GM10248 (cell line): ENCODE data around the gene AIG1.

Experiments
- CTCF ChIA-PET: fragments of 300-600 bp; sonication (Branson Sonifier 250); formaldehyde crosslinking; extraction: SDS; loops from one replicate; lab custom pipeline; 2021; ENCODE audit warnings: antibody characterized with exemption; lab: Yijun Ruan, JAX
- POLR2A ChIA-PET: fragments of 350-650 bp; sonication (Branson Sonifier 250); formaldehyde crosslinking; extraction: SDS; loops from one replicate; lab custom pipeline; 2020; ENCODE audit warnings: antibody characterized with exemption; lab: Yijun Ruan, JAX
- DNase-seq: peaks from one replicate; pipeline ENCODE4 v3.0.0; 2012; ENCODE audit errors: extremely low spot score
- CTCF ChIP-seq: IDR thresholded peaks from 2 replicates; pipeline ENCODE4 v1.5.1; 2012; ENCODE audit warnings: mild to moderate bottlenecking, low read depth; ENCODE audit errors: extremely low read depth, missing control alignments, control extremely low read depth

AIG1 gene

DNA sequence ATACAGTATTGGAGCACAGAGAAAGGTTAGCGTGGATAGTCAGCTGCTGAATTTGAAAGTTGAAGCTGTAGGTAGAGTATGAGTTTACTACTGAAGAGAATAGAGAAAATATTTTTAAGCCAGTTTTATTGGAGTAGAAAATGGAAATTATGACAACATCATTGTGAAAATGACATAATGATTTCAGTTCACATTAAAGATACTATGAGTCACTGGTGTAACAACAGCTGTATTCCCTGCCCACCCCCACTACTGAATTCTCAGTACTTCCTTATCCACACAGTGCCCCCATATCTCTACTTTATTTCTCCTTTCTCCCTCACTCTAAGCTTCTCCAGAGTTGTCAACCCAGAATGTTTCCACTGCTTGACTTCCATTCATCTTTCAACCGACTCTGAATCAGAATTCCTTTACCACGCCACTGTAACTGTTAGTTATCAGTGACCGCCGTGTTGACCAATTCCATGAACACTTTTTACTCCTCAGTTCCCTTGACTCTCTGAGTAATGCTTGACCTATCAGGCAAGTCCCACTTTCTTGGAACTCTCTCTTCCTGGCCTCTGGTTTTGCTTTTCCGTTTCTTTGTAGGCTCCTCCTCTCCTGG lies 139.6 kb downstream of the AIG1 start:
- no peak for DNase-seq
- ChIA-PET CTCF (interaction anchor here (1.4 to 4.2 kb wide), 4 partner anchors 11 to 32 kb away, joined by 3 to 13 read pairs (median 5); no protein-coding TSS in a partner anchor), POLR2A (no interaction called here)
- TF ChIP-seq CTCF: no peak

DNA sequence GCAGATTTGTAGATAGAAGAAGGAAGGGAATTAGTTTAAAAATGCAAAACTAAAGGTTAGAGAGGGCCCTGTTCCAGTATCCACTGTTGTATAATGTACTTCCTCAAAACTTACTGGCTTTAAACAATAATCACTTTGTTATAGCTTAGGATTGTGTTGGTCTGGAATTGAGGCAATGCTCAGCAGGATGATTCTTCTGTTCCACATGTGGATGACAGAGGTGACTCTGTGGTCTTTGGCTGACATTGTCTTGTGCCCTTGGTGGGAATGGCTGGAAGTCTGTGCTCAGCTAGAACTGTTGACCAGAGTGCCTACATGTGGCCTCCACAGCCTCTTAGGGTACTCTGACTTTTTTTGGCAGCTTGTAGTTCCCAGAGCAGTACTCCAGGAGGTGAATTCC lies 143.4 kb downstream of the AIG1 start:
- POLR2A ChIA-PET: no interaction called here
- no peak for DNase-seq
- CTCF ChIA-PET: no interaction called here
- TF ChIP-seq CTCF: no peak

- POLR2A ChIA-PET: interaction anchor here (0.6 kb wide), 1 partner anchor 153 kb away, joined by 5 read pairs; no protein-coding TSS in a partner anchor
- CTCF ChIA-PET: interaction anchor here (1.0 kb wide), 1 partner anchor 51 kb away, joined by 3 read pairs; no protein-coding TSS in a partner anchor
- TF ChIP-seq CTCF: no peak
- no peak for DNase-seq
Observed at GRCh38 chr6:143205131-143205535, 144.4 kb downstream of the AIG1 start.

DNA sequence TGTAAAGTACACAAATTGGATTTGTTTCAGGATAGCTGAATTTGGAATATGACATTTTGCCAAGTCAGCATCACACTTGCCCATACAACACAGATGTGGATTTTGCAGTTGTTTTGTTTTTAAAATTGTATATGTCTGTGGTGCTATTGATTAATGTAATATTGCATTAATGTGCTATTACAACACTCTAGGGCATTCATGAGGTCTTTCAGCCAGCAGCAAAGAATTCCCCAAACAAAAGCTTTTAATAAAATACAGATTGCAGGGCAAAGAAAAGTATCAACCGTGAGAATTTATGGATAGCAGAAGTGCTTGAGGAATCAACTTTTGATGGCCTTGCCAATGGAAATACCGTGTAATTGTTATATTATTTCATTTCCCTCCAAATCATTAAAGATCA lies 144.9 kb downstream of the AIG1 start:
- ChIA-PET CTCF (interaction anchor here (1.0 kb wide), 1 partner anchor 51 kb away, joined by 3 read pairs; no protein-coding TSS in a partner anchor), POLR2A (interaction anchor here (0.6 kb wide), 1 partner anchor 154 kb away, joined by 5 read pairs; no protein-coding TSS in a partner anchor)
- DNase-seq: no peak

DNA sequence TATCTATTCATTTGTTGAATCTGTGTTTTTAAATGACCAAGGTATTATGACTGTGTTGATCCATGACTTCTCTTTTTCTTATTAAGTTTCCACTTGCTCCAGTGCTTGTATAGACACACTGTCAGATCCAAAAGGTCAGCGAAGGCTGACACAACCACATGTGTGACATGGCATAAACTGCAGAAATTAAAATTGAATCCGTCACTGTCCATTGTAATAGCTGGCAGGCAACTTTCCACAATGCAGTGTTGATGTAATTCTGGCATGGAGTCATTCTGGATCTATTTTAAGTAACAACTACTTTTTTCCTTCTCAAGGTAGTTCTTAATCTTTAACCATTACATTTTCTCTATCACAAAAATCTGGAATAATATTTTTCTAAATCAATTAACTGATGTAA lies 145.3 kb downstream of the AIG1 start:
- no peak for TF ChIP-seq CTCF
- POLR2A ChIA-PET: no interaction called here
- DNase-seq: no peak
- CTCF ChIA-PET: interaction anchor here (1.0 kb wide), 1 partner anchor 52 kb away, joined by 3 read pairs; no protein-coding TSS in a partner anchor

More for the DNA sequence above, 144.9 kb downstream of the AIG1 start:
- no peak for TF ChIP-seq CTCF

DNA sequence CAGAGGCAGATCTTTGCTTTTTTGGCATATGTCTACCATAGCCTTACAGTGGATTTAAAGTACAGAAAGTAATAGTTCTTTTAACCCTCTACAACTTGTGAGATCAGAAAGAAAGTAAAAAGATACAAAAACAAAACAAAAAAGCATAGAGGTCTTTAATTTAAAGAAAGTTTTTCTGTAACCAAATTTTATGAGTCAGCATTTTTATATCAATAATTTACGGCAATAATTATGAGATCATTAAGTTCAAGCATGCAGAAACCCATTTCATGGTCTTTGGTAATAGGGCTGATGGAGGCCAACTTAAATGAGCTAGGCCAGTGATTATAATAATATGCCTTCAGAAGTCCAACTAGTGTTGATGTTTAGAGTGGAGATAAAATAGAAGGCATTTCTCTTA lies 145.9 kb downstream of the AIG1 start:
- no peak for DNase-seq
- ChIA-PET POLR2A (no interaction called here), CTCF (interaction anchor here (1.3 to 1.8 kb wide), 2 partner anchors 10 kb away, joined by 3 to 5 read pairs; no protein-coding TSS in a partner anchor)
- no peak for TF ChIP-seq CTCF
